Activated naive CD8-positive, alpha-beta T cell (primary cell): ENCODE results near the gene CFD.
"Not testable (repeated sequence)": the region's sequence is repeated elsewhere in the genome, so short reads cannot be mapped to it uniquely, and the experiment has no call there.

Source experiments
- H3K27ac Mint-ChIP-seq: one replicate; pipeline ENCODE4 v1.8.0; 2021; ENCODE audit warnings: mixed read lengths
- H3K27me3 Mint-ChIP-seq: one replicate; pipeline ENCODE4 v1.8.0; 2021; ENCODE audit warnings: mixed read lengths
- H3K36me3 Mint-ChIP-seq: one replicate; pipeline ENCODE4 v1.8.0; 2021; ENCODE audit warnings: mixed read lengths
- H3K4me1 Mint-ChIP-seq: one replicate; pipeline ENCODE4 v1.8.0; 2021; ENCODE audit warnings: low read depth, mixed read lengths
- H3K4me3 Mint-ChIP-seq: one replicate; pipeline ENCODE4 v1.8.0; 2021; ENCODE audit warnings: mild to moderate bottlenecking, mixed read lengths
- H3K9me3 Mint-ChIP-seq: one replicate; pipeline ENCODE4 v1.8.0; 2021; ENCODE audit warnings: low read depth, mixed read lengths

CFD gene

GRCh38 chr19:843180-843835 lies 16.2 kb upstream of the CFD start:
- Mint-ChIP-seq H3K27me3 (peaks cover 18% of the 10 kb centered on the region), H3K27ac (no peak overlapping the region), H3K36me3 (no peaks in the 10 kb centered on the region), H3K4me1 (peaks cover 6% of the 10 kb centered on the region), H3K9me3 (no peaks in the 10 kb centered on the region), H3K4me3 (no peak overlapping the region)

GRCh38 chr19:843836-844545 lies 15.5 kb upstream of the CFD start:
- Mint-ChIP-seq H3K27ac (no peak overlapping the region), H3K36me3 (no peaks in the 10 kb centered on the region), H3K9me3 (no peaks in the 10 kb centered on the region), H3K4me1 (peaks cover 6% of the 10 kb centered on the region), H3K27me3 (peaks cover 18% of the 10 kb centered on the region), H3K4me3 (no peak overlapping the region)

- Mint-ChIP-seq H3K27me3 (peaks cover 18% of the 10 kb centered on the region), H3K4me3 (no peak overlapping the region), H3K36me3 (no peaks in the 10 kb centered on the region), H3K27ac (no peak overlapping the region), H3K4me1 (peaks cover 6% of the 10 kb centered on the region), H3K9me3 (no peaks in the 10 kb centered on the region)
Observed at GRCh38 chr19:844546-844971, 14.9 kb upstream of the CFD start.

GRCh38 chr19:845707-846521 lies 13.6 kb upstream of the CFD start:
- Mint-ChIP-seq H3K36me3 (no peaks in the 10 kb centered on the region), H3K4me3 (no peak overlapping the region), H3K9me3 (no peaks in the 10 kb centered on the region), H3K27me3 (peaks cover 18% of the 10 kb centered on the region), H3K4me1 (peaks cover 6% of the 10 kb centered on the region), H3K27ac (no peak overlapping the region)

GRCh38 chr19:848386-848921 lies 11.0 kb upstream of the CFD start:
- H3K4me3 Mint-ChIP-seq: no peak overlapping the region
- H3K9me3 Mint-ChIP-seq: no peaks in the 10 kb centered on the region
- H3K36me3 Mint-ChIP-seq: no peaks in the 10 kb centered on the region
- H3K4me1 Mint-ChIP-seq: peaks cover 3% of the 10 kb centered on the region
- H3K27me3 Mint-ChIP-seq: peaks cover 14% of the 10 kb centered on the region
- no peak overlapping the region for H3K27ac Mint-ChIP-seq

GRCh38 chr19:849195-849594 lies 10.3 kb upstream of the CFD start:
- H3K9me3 Mint-ChIP-seq, H3K27ac Mint-ChIP-seq, H3K36me3 Mint-ChIP-seq, H3K4me1 Mint-ChIP-seq, H3K4me3 Mint-ChIP-seq: not testable (repeated sequence)
- H3K27me3 Mint-ChIP-seq: peaks cover 14% of the 10 kb centered on the region

GRCh38 chr19:850221-850978 lies 9.1 kb upstream of the CFD start:
- Mint-ChIP-seq H3K9me3 (no peaks in the 10 kb centered on the region), H3K36me3 (no peaks in the 10 kb centered on the region), H3K4me3 (no peak overlapping the region), H3K4me1 (no peaks in the 10 kb centered on the region), H3K27me3 (peaks cover 8% of the 10 kb centered on the region), H3K27ac (no peak overlapping the region)

GRCh38 chr19:850979-851335 lies 8.5 kb upstream of the CFD start:
- Mint-ChIP-seq H3K9me3 (no peaks in the 10 kb centered on the region), H3K36me3 (no peaks in the 10 kb centered on the region), H3K27ac (no peak overlapping the region), H3K4me3 (no peak overlapping the region), H3K4me1 (no peaks in the 10 kb centered on the region), H3K27me3 (peaks cover 5% of the 10 kb centered on the region)

GRCh38 chr19:852136-853013 lies 7.1 kb upstream of the CFD start, which contains the start of gene ELANE:
Gene ELANE (plus strand): TSS chr19:852303. CDS start chr19:852329, 26 bp downstream.
- no peaks in the 10 kb centered on the region for H3K36me3 Mint-ChIP-seq
- H3K9me3 Mint-ChIP-seq: no peaks in the 10 kb centered on the region
- H3K4me3 Mint-ChIP-seq: no peak within 1 kb of the TSS
- no peaks in the 10 kb centered on the region for H3K4me1 Mint-ChIP-seq
- H3K27ac Mint-ChIP-seq: no peak within 1 kb of the TSS
- peaks cover under 1% of the 10 kb centered on the region for H3K27me3 Mint-ChIP-seq

GRCh38 chr19:853014-853585 lies 6.4 kb upstream of the CFD start:
- Mint-ChIP-seq H3K36me3 (no peaks in the 10 kb centered on the region), H3K4me3 (no peak overlapping the region), H3K27me3 (no peaks in the 10 kb centered on the region), H3K4me1 (no peaks in the 10 kb centered on the region), H3K27ac (no peak overlapping the region), H3K9me3 (no peaks in the 10 kb centered on the region)

- not testable (repeated sequence) for H3K9me3 Mint-ChIP-seq, H3K27ac Mint-ChIP-seq, H3K4me3 Mint-ChIP-seq, H3K36me3 Mint-ChIP-seq, H3K4me1 Mint-ChIP-seq, H3K27me3 Mint-ChIP-seq
Observed at GRCh38 chr19:853614-854220, 5.7 kb upstream of the CFD start.

- no peak overlapping the region for H3K4me3 Mint-ChIP-seq
- no peaks in the 10 kb centered on the region for H3K9me3 Mint-ChIP-seq
- no peaks in the 10 kb centered on the region for H3K4me1 Mint-ChIP-seq
- H3K36me3 Mint-ChIP-seq: no peaks in the 10 kb centered on the region
- H3K27ac Mint-ChIP-seq: no peak overlapping the region
- no peaks in the 10 kb centered on the region for H3K27me3 Mint-ChIP-seq
Observed at GRCh38 chr19:854549-854948, 4.9 kb upstream of the CFD start.

GRCh38 chr19:855142-855541 lies 4.3 kb upstream of the CFD start:
- Mint-ChIP-seq H3K4me1 (peaks cover 2% of the 10 kb centered on the region), H3K9me3 (no peaks in the 10 kb centered on the region), H3K27me3 (no peaks in the 10 kb centered on the region), H3K4me3 (no peak overlapping the region), H3K27ac (no peak overlapping the region), H3K36me3 (no peaks in the 10 kb centered on the region)
